B cell (primary cell): ENCODE data around the gene GALM.

Experiments
- CTCF ChIP-seq: fragments of 200-600 bp; IDR thresholded peaks from one replicate; pipeline ENCODE4 v1.8.0; 2022; ENCODE audit warnings: antibody characterized with exemption, mild to moderate bottlenecking
- EZH2 ChIP-seq: IDR thresholded peaks from 2 replicates; pipeline ENCODE4 v1.6.1; 2012; ENCODE audit warnings: borderline replicate concordance, low read depth, mild to moderate bottlenecking, moderate library complexity, low read length; ENCODE audit not compliant: insufficient read depth, poor library complexity, severe bottlenecking

- no peak for TF ChIP-seq CTCF
- no peak for TF ChIP-seq EZH2
Measured at GRCh38 chr2:38627391-38627790, 38.5 kb upstream of the GALM start.
